H1 (cell line): ENCODE data around the gene SPTSSA. TPM values are rescaled to one million over a fixed set of nuclear protein-coding genes. Genes with fewer than 3 reads are reported as not detected.

Experiments used
- ASH2L ChIP-seq: fragments of 200-600, 300-600 bp; sonication (generic); IDR thresholded peaks from one replicate; pipeline ENCODE4 v1.7.1; 2017; ENCODE audit warnings: low read length
- CBX8 ChIP-seq: fragments of 300-800, 300-1000 bp; sonication (generic); IDR thresholded peaks from 2 replicates; pipeline ENCODE4 v1.7.1; 2016; ENCODE audit warnings: low read depth, low read length, borderline replicate concordance
- CEBPB ChIP-seq: IDR thresholded peaks from 2 replicates; pipeline ENCODE4 v1.6.1; 2012; ENCODE audit warnings: low read depth, low read length
- CREB1 ChIP-seq: IDR thresholded peaks from 2 replicates; pipeline ENCODE4 v1.6.1; 2012; ENCODE audit warnings: inconsistent platforms
- EGR1 ChIP-seq: IDR thresholded peaks from 2 replicates; pipeline ENCODE4 v1.6.1; 2011; ENCODE audit warnings: low read depth, low read length, borderline replicate concordance
- EP300 ChIP-seq, 2 experiments: IDR thresholded peaks; 1 replicate in 1 of 2; 2 replicates in 1 of 2; pipeline ENCODE4 v1.6.1; 2011 to 2012; ENCODE audit warnings: low read depth in 2 of 2, low read length in 2 of 2, mild to moderate bottlenecking in 2 of 2, borderline replicate concordance in 1 of 2, inconsistent platforms in 1 of 2, moderate library complexity in 1 of 2
- HDAC2 ChIP-seq, 2 experiments: fragments of 300-600 bp in 1 of 2; sonication (generic) in 1 of 2; IDR thresholded peaks; 2 replicates each; pipeline ENCODE4 v1.6.1; 2011 to 2012; ENCODE audit warnings: low read depth in 2 of 2, low read length in 2 of 2, mild to moderate bottlenecking in 2 of 2, moderate library complexity in 2 of 2, borderline replicate concordance in 1 of 2, inconsistent platforms in 1 of 2
- JUN ChIP-seq: IDR thresholded peaks from 2 replicates; pipeline ENCODE4 v1.6.1; 2011; ENCODE audit warnings: low read depth, mild to moderate bottlenecking, improper control_type of control experiment, low read length
- JUND ChIP-seq: IDR thresholded peaks from 2 replicates; pipeline ENCODE4 v1.6.1; 2011; ENCODE audit warnings: mild to moderate bottlenecking, improper control_type of control experiment, low read length
- KDM4A ChIP-seq: IDR thresholded peaks from one replicate; pipeline ENCODE4 v1.7.1; 2012; ENCODE audit warnings: low read depth, mild to moderate bottlenecking, moderate library complexity, low read length, inconsistent platforms; ENCODE audit not compliant: severe bottlenecking
- PHF8 ChIP-seq: fragments of 200-600 bp; sonication (generic); conservative IDR thresholded peaks from 2 replicates; pipeline ENCODE4 v1.7.1; 2012; ENCODE audit warnings: low read depth, mild to moderate bottlenecking, inconsistent platforms, low read length, moderate library complexity
- POLR2A ChIP-seq, 2 experiments: IDR thresholded peaks; 1 replicate in 1 of 2; 2 replicates in 1 of 2; pipeline ENCODE4 v1.6.1; 2011; ENCODE audit warnings: low read depth in 2 of 2, low read length in 2 of 2, mild to moderate bottlenecking in 2 of 2; ENCODE audit errors: control extremely low read depth in 1 of 2
- POLR2AphosphoS5 ChIP-seq: IDR thresholded peaks from 2 replicates; pipeline ENCODE4 v1.6.1; 2011; ENCODE audit warnings: low read depth, low read length
- RBBP5 ChIP-seq: IDR thresholded peaks from 2 replicates; pipeline ENCODE4 v1.7.1; 2012; ENCODE audit warnings: low read depth, mild to moderate bottlenecking, inconsistent platforms, low read length, moderate library complexity, borderline replicate concordance
- RFX5 ChIP-seq: IDR thresholded peaks from 2 replicates; pipeline ENCODE4 v1.6.1; 2011; ENCODE audit warnings: low read depth, low read length, improper control_type of control experiment, borderline replicate concordance
- RNF2 ChIP-seq: fragments of 200-900, 300-1000 bp; sonication (generic); IDR thresholded peaks from 2 replicates; pipeline ENCODE4 v1.7.1; 2016; ENCODE audit warnings: borderline replicate concordance, low read depth, mild to moderate bottlenecking, antibody characterized with exemption, low read length; ENCODE audit not compliant: poor library complexity, severe bottlenecking; ENCODE audit errors: missing control alignments
- SAP30 ChIP-seq: fragments of 300-600 bp; sonication (generic); IDR thresholded peaks from 2 replicates; pipeline ENCODE4 v1.7.1; 2012; ENCODE audit warnings: low read length, moderate library complexity, mild to moderate bottlenecking, inconsistent platforms; ENCODE audit not compliant: insufficient read depth, insufficient replicate concordance
- SIN3A ChIP-seq, 2 experiments: IDR thresholded peaks in 1 of 2; conservative IDR thresholded peaks in 1 of 2; 2 replicates each; pipeline ENCODE4 v1.6.1; 2011 to 2012; ENCODE audit warnings: low read length in 2 of 2, improper control_type of control experiment in 1 of 2, low read depth in 1 of 2, mild to moderate bottlenecking in 1 of 2
- SRF ChIP-seq: IDR thresholded peaks from 2 replicates; pipeline ENCODE4 v1.6.1; 2011; ENCODE audit warnings: mild to moderate bottlenecking, low read depth, low read length, moderate library complexity
- TBP ChIP-seq: IDR thresholded peaks from 2 replicates; pipeline ENCODE4 v1.6.1; 2011; ENCODE audit warnings: low read depth, low read length, improper control_type of control experiment
- polyA plus RNA-seq, 7 experiments: library from polyadenylated mRNA; depleted of rRNA in 3 of 7; stranded (reverse) in 5 of 7; unstranded in 2 of 7; fragments of >200 nt in 5 of 7; fragments of 200-250 nt in 2 of 7; gene quantifications; 1 replicate in 5 of 7; 2 replicates in 1 of 7; 4 replicates in 1 of 7; pipeline versions ENCODE4 v1.2.1 to v1.2.3, GENCODE V29; 2011 to 2013; ENCODE audit warnings: missing spikeins in 2 of 7, mixed read lengths in 2 of 7
- total RNA-seq: library from RNA; stranded (reverse); fragmentation: NEBNext Ultra II Directional; extraction: Animal tissue kit (Norgen Biotek cat#: 25700); gene quantifications from 2 replicates; pipeline ENCODE4 v1.2.1, GENCODE V29; 2021
- TF ChIP-seq, protein P1 (sequence below): IDR thresholded peaks from 2 replicates; pipeline ENCODE4 v1.6.1; 2012; ENCODE audit warnings: inconsistent platforms

SPTSSA gene
- total and polyA plus RNA-seq, 2 of the 8 experiments (the other 6 are each of a cell fraction or from before 2014, with no cell fraction given) = 24.9 to 28.5 TPM

DNA sequence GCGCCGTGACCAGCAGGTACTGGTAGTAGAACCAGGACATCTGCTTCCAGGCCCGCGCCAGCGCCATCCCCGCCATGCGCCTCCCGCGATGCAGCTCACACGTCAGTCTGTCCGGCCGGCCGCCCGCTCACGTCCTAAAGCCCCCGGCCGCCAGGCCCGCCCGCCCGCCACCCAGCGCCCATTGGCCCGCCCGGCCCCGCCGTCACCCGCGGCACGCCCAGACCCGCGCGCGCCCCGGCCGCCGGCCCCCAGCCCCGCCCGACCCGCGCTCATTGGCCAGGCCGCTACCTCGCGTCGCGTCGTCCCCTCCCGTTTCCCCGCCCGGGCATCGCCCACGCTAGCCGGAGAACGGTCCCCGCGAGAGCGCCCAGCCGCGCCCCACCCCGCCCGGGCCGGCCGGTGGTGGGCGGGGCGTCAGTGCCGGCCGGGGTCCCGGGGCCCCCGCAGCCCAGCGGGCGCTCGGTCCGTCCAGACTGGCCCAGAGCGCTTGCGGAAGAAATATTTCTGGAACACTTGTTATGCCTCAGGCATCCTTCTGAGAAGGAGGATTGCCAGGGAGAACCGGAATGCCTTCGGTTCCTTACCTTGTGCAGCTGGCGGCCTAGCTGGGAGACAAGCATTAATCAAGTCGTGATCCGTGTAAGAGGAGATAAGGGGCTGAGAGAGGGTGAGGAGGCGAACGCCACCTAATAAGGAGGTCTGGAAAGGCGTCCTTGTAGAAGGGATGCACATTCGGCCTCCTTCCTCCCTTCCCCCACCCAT is at the start of gene SPTSSA (continued):
- TF ChIP-seq ASH2L = peak; percentile 71
- TF ChIP-seq POLR2AphosphoS5 = peak; percentile 89
- TF ChIP-seq CEBPB = no peak
- TF ChIP-seq, protein P1, sequence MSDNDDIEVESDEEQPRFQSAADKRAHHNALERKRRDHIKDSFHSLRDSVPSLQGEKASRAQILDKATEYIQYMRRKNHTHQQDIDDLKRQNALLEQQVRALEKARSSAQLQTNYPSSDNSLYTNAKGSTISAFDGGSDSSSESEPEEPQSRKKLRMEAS = peak; percentile 77
- TF ChIP-seq CREB1 = peak; percentile 36; the same call in 1 of the 2 replicates
- peak; percentile 79; the same call in 1 of the 2 replicates for TF ChIP-seq RBBP5
- TF ChIP-seq CBX8 = no peak
- TF ChIP-seq SAP30 = no peak
- no peak for TF ChIP-seq EP300 (IDR thresholded peaks at IDR 0.05; ENCODE audit: borderline replicate concordance in 1 of 2, low read depth in 2 of 2, low read length in 2 of 2)
- TF ChIP-seq HDAC2 (IDR thresholded peaks at IDR 0.05; ENCODE audit: borderline replicate concordance in 1 of 2, low read depth in 2 of 2, low read length in 2 of 2) = peak in 1 of 2 experiments; percentile 70; a peak in 1 of 4 replicates
- TF ChIP-seq POLR2A (IDR thresholded peaks at IDR 0.05; ENCODE audit: control extremely low read depth in 1 of 2, low read depth in 2 of 2, low read length in 2 of 2) = peak; percentile 92 to 96
- TF ChIP-seq TBP = peak; percentile 83
- no peak for TF ChIP-seq RNF2
- peak; percentile 41 for TF ChIP-seq KDM4A
- no peak for TF ChIP-seq JUN
- no peak for TF ChIP-seq RFX5
- TF ChIP-seq SRF = no peak
- TF ChIP-seq SIN3A (conservative IDR thresholded peaks at IDR 0.05 in 1 of 2, IDR thresholded peaks at IDR 0.05 in 1 of 2; ENCODE audit: low read depth in 1 of 2, low read length in 2 of 2) = 0 out of 4 replicates have a peak, but pooled peaks of 1 of the 2 experiments have one; percentile 57
- TF ChIP-seq PHF8 = no peak; the same call in 1 of the 2 replicates
- TF ChIP-seq EGR1 = peak; percentile 89
- no peak for TF ChIP-seq JUND
